ENCODE measurements around the gene PTPRN2. TPM values are rescaled to one million over a fixed set of nuclear protein-coding genes. Genes with fewer than 3 reads are reported as not detected.

The PTPRN2 gene
- total RNA-seq, 1 experiment from 2014 or later, result 1.1 TPM

DNA sequence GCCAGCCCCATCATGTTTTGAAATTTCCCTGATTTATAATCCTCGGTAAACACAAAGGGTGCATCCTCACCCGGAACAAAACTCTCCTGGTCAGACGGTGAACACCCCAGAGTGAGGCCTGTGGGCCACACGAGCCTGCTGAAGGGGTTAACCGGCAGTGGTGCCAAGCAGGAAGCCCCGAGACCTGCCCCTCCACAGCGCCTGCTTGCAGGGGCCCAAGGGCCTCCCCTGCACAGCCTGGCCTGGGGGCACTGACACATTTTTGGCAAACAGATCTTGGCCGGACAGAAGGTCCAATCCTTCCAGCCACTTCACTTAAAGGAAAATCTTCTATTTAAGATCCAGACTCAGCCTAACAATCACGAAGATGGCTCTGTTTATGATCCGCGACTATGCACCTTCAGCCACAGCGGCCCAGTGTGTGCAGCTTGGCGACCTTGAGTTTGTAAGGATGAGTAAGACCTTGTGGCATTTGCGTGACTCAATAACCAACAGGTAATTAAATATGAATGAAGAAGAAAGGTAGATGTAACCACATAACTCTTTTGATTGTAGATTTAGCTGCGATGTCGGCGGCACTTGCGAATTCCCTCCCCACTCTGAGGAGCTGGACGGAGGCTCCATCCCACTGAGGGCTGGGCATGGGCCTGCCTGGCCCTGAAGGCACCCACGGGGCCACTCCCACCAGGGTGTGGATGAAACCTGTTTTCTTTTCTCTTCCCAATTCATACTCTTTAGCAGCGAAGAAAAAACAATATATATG lies 922.6 kb downstream of the PTPRN2 start:
- intact Hi-C loops (cut with micrococcal nuclease; ENCODE audit: unreplicated experiment), result no loop called here
- CTCF ChIA-PET, result no interaction called here
- TF ChIP-seq, protein P1, sequence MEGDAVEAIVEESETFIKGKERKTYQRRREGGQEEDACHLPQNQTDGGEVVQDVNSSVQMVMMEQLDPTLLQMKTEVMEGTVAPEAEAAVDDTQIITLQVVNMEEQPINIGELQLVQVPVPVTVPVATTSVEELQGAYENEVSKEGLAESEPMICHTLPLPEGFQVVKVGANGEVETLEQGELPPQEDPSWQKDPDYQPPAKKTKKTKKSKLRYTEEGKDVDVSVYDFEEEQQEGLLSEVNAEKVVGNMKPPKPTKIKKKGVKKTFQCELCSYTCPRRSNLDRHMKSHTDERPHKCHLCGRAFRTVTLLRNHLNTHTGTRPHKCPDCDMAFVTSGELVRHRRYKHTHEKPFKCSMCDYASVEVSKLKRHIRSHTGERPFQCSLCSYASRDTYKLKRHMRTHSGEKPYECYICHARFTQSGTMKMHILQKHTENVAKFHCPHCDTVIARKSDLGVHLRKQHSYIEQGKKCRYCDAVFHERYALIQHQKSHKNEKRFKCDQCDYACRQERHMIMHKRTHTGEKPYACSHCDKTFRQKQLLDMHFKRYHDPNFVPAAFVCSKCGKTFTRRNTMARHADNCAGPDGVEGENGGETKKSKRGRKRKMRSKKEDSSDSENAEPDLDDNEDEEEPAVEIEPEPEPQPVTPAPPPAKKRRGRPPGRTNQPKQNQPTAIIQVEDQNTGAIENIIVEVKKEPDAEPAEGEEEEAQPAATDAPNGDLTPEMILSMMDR (IDR thresholded peaks at IDR 0.05), result no peak
- TF ChIP-seq POLR2AphosphoS5 (IDR thresholded peaks at IDR 0.05; ENCODE audit: low read depth, low read length) (no peak), TCF7L2 (IDR thresholded peaks at IDR 0.05; ENCODE audit: low read depth, low read length) (no peak), SIN3A (IDR thresholded peaks at IDR 0.05; ENCODE audit: borderline replicate concordance, insufficient read depth, low read depth, low read length) (no peak)
- TF ChIP-seq, protein P2, sequence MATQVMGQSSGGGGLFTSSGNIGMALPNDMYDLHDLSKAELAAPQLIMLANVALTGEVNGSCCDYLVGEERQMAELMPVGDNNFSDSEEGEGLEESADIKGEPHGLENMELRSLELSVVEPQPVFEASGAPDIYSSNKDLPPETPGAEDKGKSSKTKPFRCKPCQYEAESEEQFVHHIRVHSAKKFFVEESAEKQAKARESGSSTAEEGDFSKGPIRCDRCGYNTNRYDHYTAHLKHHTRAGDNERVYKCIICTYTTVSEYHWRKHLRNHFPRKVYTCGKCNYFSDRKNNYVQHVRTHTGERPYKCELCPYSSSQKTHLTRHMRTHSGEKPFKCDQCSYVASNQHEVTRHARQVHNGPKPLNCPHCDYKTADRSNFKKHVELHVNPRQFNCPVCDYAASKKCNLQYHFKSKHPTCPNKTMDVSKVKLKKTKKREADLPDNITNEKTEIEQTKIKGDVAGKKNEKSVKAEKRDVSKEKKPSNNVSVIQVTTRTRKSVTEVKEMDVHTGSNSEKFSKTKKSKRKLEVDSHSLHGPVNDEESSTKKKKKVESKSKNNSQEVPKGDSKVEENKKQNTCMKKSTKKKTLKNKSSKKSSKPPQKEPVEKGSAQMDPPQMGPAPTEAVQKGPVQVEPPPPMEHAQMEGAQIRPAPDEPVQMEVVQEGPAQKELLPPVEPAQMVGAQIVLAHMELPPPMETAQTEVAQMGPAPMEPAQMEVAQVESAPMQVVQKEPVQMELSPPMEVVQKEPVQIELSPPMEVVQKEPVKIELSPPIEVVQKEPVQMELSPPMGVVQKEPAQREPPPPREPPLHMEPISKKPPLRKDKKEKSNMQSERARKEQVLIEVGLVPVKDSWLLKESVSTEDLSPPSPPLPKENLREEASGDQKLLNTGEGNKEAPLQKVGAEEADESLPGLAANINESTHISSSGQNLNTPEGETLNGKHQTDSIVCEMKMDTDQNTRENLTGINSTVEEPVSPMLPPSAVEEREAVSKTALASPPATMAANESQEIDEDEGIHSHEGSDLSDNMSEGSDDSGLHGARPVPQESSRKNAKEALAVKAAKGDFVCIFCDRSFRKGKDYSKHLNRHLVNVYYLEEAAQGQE (IDR thresholded peaks at IDR 0.05; ENCODE audit: insufficient read depth in 1 of 2, low read depth in 2 of 2, low read length in 1 of 2), result no peak
- ATAC-seq (peak; percentile 43; the same call in 1 of the 2 replicates), DNase-seq (ENCODE audit: low read depth, low spot score) (no peak)
- Histone ChIP-seq H3K9me3 (ENCODE audit: control insufficient read depth, insufficient read depth, low read depth, low read length) (no peaks in the 10 kb centered on the region), H3K27ac (ENCODE audit: low read length) (no peak overlapping the region), H3K27me3 (ENCODE audit: control insufficient read depth, insufficient read depth, low read length) (no peaks in the 10 kb centered on the region), H3K36me3 (ENCODE audit: control insufficient read depth, insufficient read depth, low read length) (no peaks in the 10 kb centered on the region), H3K4me1 (ENCODE audit: control insufficient read depth, insufficient read depth, low read length) (peaks cover 4% of the 10 kb centered on the region; the same call in 1 of the 2 replicates), H3K4me3 (ENCODE audit: low read depth in 2 of 2, low read length in 2 of 2) (no peak overlapping the region)
- in situ Hi-C loops (cut with HindIII; ENCODE audit: low pct_unique_long_range_greater_than_20kb, low sequenced_read_pairs), result no loop called here
- POLR2A ChIA-PET, result no interaction called here
- no TSS peak for BruUV-seq (replicated peaks)

DNA sequence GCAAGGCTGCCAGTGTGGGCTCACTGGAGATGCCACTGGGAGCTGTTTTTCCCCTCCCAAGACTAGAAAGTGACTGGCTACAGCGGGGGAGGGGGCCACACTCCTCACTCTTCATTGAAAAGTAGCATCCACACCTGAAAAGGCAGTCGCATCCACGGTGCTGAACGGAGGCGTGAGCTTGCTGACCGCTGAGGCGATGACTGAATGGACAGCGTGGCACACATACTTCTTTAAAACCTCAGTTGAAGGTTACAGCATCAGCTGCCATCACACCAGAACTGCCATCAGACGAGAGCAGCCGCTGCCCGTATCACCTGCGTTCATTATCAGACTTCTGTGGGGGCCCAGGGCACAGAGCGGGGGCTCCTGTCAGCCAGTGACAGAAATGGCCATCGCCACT lies 923.6 kb downstream of the PTPRN2 start:
- no peaks in the 10 kb centered on the region for H3K27me3 ChIP-seq (ENCODE audit: control insufficient read depth, insufficient read depth, low read length)
- no TSS peak for BruUV-seq (replicated peaks)
- TF ChIP-seq TCF7L2 (IDR thresholded peaks at IDR 0.05; ENCODE audit: low read depth, low read length) (no peak), POLR2AphosphoS5 (IDR thresholded peaks at IDR 0.05; ENCODE audit: low read depth, low read length) (no peak), SIN3A (IDR thresholded peaks at IDR 0.05; ENCODE audit: borderline replicate concordance, insufficient read depth, low read depth, low read length) (no peak)
- TF ChIP-seq, protein P1 (IDR thresholded peaks at IDR 0.05), result no peak
- TF ChIP-seq, protein P2 (IDR thresholded peaks at IDR 0.05; ENCODE audit: insufficient read depth in 1 of 2, low read depth in 2 of 2, low read length in 1 of 2), result no peak
- ChIA-PET CTCF (no interaction called here), POLR2A (no interaction called here)
- H3K27ac ChIP-seq (ENCODE audit: low read length), result no peak overlapping the region
- DNase-seq (ENCODE audit: low read depth, low spot score) (no peak), ATAC-seq (no peak)
- H3K36me3 ChIP-seq (ENCODE audit: control insufficient read depth, insufficient read depth, low read length), result no peaks in the 10 kb centered on the region
- no peaks in the 10 kb centered on the region for H3K9me3 ChIP-seq (ENCODE audit: control insufficient read depth, insufficient read depth, low read depth, low read length)
- in situ Hi-C loops (cut with HindIII; ENCODE audit: low pct_unique_long_range_greater_than_20kb, low sequenced_read_pairs), result no loop called here
- H3K4me1 ChIP-seq (ENCODE audit: control insufficient read depth, insufficient read depth, low read length), result peaks cover 4% of the 10 kb centered on the region; the same call in 1 of the 2 replicates
- intact Hi-C loops (cut with micrococcal nuclease; ENCODE audit: unreplicated experiment), result no loop called here
- H3K4me3 ChIP-seq (ENCODE audit: low read depth in 2 of 2, low read length in 2 of 2), result no peak overlapping the region
